Nephron (organoid): ENCODE results near the gene DENND1A.

Experiments
- H3K27ac Mint-ChIP-seq, 3 experiments: 2 replicates each; pipeline ENCODE4 v1.8.0; 2020; ENCODE audit warnings: mixed read lengths in 3 of 3, mild to moderate bottlenecking in 2 of 3, moderate library complexity in 1 of 3
- H3K27me3 Mint-ChIP-seq: 2 replicates; pipeline ENCODE4 v1.8.0; 2021; ENCODE audit warnings: low read depth, mild to moderate bottlenecking, moderate library complexity, mixed read lengths
- H3K36me3 Mint-ChIP-seq: 2 replicates; pipeline ENCODE4 v1.8.0; 2020; ENCODE audit warnings: low read depth, mixed read lengths
- H3K4me1 Mint-ChIP-seq: 2 replicates; pipeline ENCODE4 v1.8.0; 2020; ENCODE audit warnings: mixed read lengths
- H3K4me3 Mint-ChIP-seq, 3 experiments: 2 replicates each; pipeline ENCODE4 v1.8.0; 2020; ENCODE audit warnings: mild to moderate bottlenecking in 3 of 3, mixed read lengths in 3 of 3, moderate library complexity in 2 of 3
- H3K9me3 Mint-ChIP-seq: 2 replicates; pipeline ENCODE4 v1.8.0; 2020; ENCODE audit warnings: mixed read lengths
- CTCF ChIP-seq, 3 experiments: fragments of 200-600 bp; sonication (generic); IDR thresholded peaks; one replicate each; pipeline ENCODE4 v1.5.0; 2021; ENCODE audit warnings: antibody characterized with exemption in 3 of 3; ENCODE audit not compliant: unreplicated experiment in 3 of 3

The DENND1A gene

GRCh38 chr9:123872710-123873109, 57.2 kb downstream of the DENND1A start:
- H3K9me3 Mint-ChIP-seq: no peaks in the 10 kb centered on the region
- no peak overlapping the region for H3K27ac Mint-ChIP-seq
- H3K27me3 Mint-ChIP-seq: peaks cover 9% of the 10 kb centered on the region
- no peaks in the 10 kb centered on the region for H3K4me1 Mint-ChIP-seq
- no peak for TF ChIP-seq CTCF (IDR thresholded peaks at IDR 0.05; ENCODE audit: unreplicated experiment in 3 of 3)
- peaks cover 24% of the 10 kb centered on the region for H3K36me3 Mint-ChIP-seq
- no peak overlapping the region for H3K4me3 Mint-ChIP-seq

GRCh38 chr9:123871781-123872180, 58.1 kb downstream of the DENND1A start:
- peaks cover 12% of the 10 kb centered on the region for H3K27me3 Mint-ChIP-seq
- no peak overlapping the region for H3K27ac Mint-ChIP-seq
- H3K36me3 Mint-ChIP-seq: peaks cover 22% of the 10 kb centered on the region
- H3K9me3 Mint-ChIP-seq: no peaks in the 10 kb centered on the region
- no peak overlapping the region for H3K4me3 Mint-ChIP-seq
- TF ChIP-seq CTCF (IDR thresholded peaks at IDR 0.05; ENCODE audit: unreplicated experiment in 3 of 3): no peak
- no peaks in the 10 kb centered on the region for H3K4me1 Mint-ChIP-seq

GRCh38 chr9:123868002-123868401, 61.9 kb downstream of the DENND1A start:
- H3K27me3 Mint-ChIP-seq: peaks cover 31% of the 10 kb centered on the region
- no peaks in the 10 kb centered on the region for H3K9me3 Mint-ChIP-seq
- no peak overlapping the region for H3K27ac Mint-ChIP-seq
- H3K36me3 Mint-ChIP-seq: peaks cover 4% of the 10 kb centered on the region
- no peak overlapping the region for H3K4me3 Mint-ChIP-seq
- no peak for TF ChIP-seq CTCF (IDR thresholded peaks at IDR 0.05; ENCODE audit: unreplicated experiment in 3 of 3)
- peaks cover 18% of the 10 kb centered on the region for H3K4me1 Mint-ChIP-seq

GRCh38 chr9:123867034-123867433, 62.9 kb downstream of the DENND1A start:
- Mint-ChIP-seq H3K36me3 (peaks cover 2% of the 10 kb centered on the region), H3K4me1 (peaks cover 21% of the 10 kb centered on the region), H3K27ac (no peak overlapping the region), H3K9me3 (no peaks in the 10 kb centered on the region), H3K4me3 (no peak overlapping the region), H3K27me3 (peaks cover 41% of the 10 kb centered on the region)
- TF ChIP-seq CTCF (IDR thresholded peaks at IDR 0.05; ENCODE audit: unreplicated experiment in 3 of 3): no peak

GRCh38 chr9:123866497-123866896, 63.4 kb downstream of the DENND1A start:
- Mint-ChIP-seq H3K4me3 (no peak overlapping the region), H3K36me3 (no peaks in the 10 kb centered on the region), H3K27ac (no peak overlapping the region), H3K27me3 (peaks cover 41% of the 10 kb centered on the region), H3K4me1 (peaks cover 21% of the 10 kb centered on the region), H3K9me3 (no peaks in the 10 kb centered on the region)
- TF ChIP-seq CTCF (IDR thresholded peaks at IDR 0.05; ENCODE audit: unreplicated experiment in 3 of 3): no peak

- peaks cover 25% of the 10 kb centered on the region for H3K4me1 Mint-ChIP-seq
- no peak overlapping the region for H3K27ac Mint-ChIP-seq
- peaks cover 41% of the 10 kb centered on the region for H3K27me3 Mint-ChIP-seq
These were observed 64.5 kb downstream of the DENND1A start for GRCh38 chr9:123865226-123866000.

More at GRCh38 chr9:123865226-123866000, 64.5 kb downstream of the DENND1A start:
- H3K4me3 Mint-ChIP-seq: no peak overlapping the region
- no peaks in the 10 kb centered on the region for H3K36me3 Mint-ChIP-seq
- TF ChIP-seq CTCF (IDR thresholded peaks at IDR 0.05; ENCODE audit: unreplicated experiment in 3 of 3): no peak
- H3K9me3 Mint-ChIP-seq: no peaks in the 10 kb centered on the region
